Keratinocyte (primary cell): ENCODE results near the gene CYP26C1. TPM values are rescaled to one million over a fixed set of nuclear protein-coding genes. Genes with fewer than 3 reads are reported as not detected.

Experiments used
- DNase-seq: peaks from one replicate; pipeline ENCODE4 v3.0.0-alpha.2; 2011; ENCODE audit warnings: low read depth, missing footprints, low spot score
- FAIRE-seq: peaks from 2 replicates; lab custom pipeline; 2011; peaks lifted over from hg19 to GRCh38; lab: Jason Lieb, UNC
- H2AFZ ChIP-seq: 2 replicates; pipeline ENCODE4 v1.6.0; 2012; ENCODE audit warnings: low read length, control low read depth, inconsistent platforms; ENCODE audit not compliant: control insufficient read depth
- H3K27ac ChIP-seq: 2 replicates; pipeline ENCODE4 v1.5.1; 2011; ENCODE audit warnings: low read length; ENCODE audit not compliant: control insufficient read depth, insufficient read depth
- H3K27me3 ChIP-seq: 3 replicates; pipeline ENCODE4 v1.6.0; 2011; ENCODE audit warnings: low read length; ENCODE audit not compliant: control insufficient read depth, insufficient read depth; ENCODE audit errors: extremely low read depth
- H3K36me3 ChIP-seq, 2 experiments: 2 replicates in 1 of 2; 3 replicates in 1 of 2; pipeline ENCODE4 v1.5.1; 2011; ENCODE audit warnings: low read length in 2 of 2, mild to moderate bottlenecking in 1 of 2; ENCODE audit not compliant: control insufficient read depth in 2 of 2, insufficient read depth in 2 of 2; ENCODE audit errors: extremely low read depth in 1 of 2
- H3K4me1 ChIP-seq: 3 replicates; pipeline ENCODE4 v1.5.1; 2011; ENCODE audit warnings: low read length; ENCODE audit not compliant: control insufficient read depth, insufficient read depth; ENCODE audit errors: extremely low read depth
- H3K4me2 ChIP-seq: 3 replicates; pipeline ENCODE4 v1.6.0; 2011; ENCODE audit warnings: low read depth, low read length; ENCODE audit not compliant: control insufficient read depth, insufficient read depth; ENCODE audit errors: extremely low read depth
- H3K4me3 ChIP-seq, 3 experiments: fragments of 200-600 bp in 1 of 3; sonication (generic) in 1 of 3; 2 replicates in 2 of 3; 3 replicates in 1 of 3; pipeline ENCODE4 v1.5.1; 2011 to 2016; ENCODE audit warnings: low read length in 3 of 3, mild to moderate bottlenecking in 3 of 3, control low read depth in 2 of 3, inconsistent platforms in 1 of 3, low read depth in 1 of 3, mixed read lengths in 1 of 3, mixed run types in 1 of 3, moderate library complexity in 1 of 3; ENCODE audit not compliant: control insufficient read depth in 2 of 3, insufficient read depth in 2 of 3; ENCODE audit errors: extremely low read depth in 1 of 3
- H3K79me2 ChIP-seq: 2 replicates; pipeline ENCODE4 v1.6.0; 2012; ENCODE audit warnings: low read length; ENCODE audit not compliant: control insufficient read depth, insufficient read depth
- H3K9ac ChIP-seq: 3 replicates; pipeline ENCODE4 v1.6.0; 2011; ENCODE audit warnings: low read length; ENCODE audit not compliant: control insufficient read depth, insufficient read depth; ENCODE audit errors: extremely low read depth
- H3K9me1 ChIP-seq: 3 replicates; pipeline ENCODE4 v1.6.0; 2011; ENCODE audit warnings: low read length; ENCODE audit not compliant: control insufficient read depth, insufficient read depth; ENCODE audit errors: extremely low read depth
- H3K9me3 ChIP-seq: 2 replicates; pipeline ENCODE4 v1.5.1; 2012; ENCODE audit warnings: low read depth, low read length; ENCODE audit not compliant: control insufficient read depth
- H4K20me1 ChIP-seq: 3 replicates; pipeline ENCODE4 v1.6.0; 2011; ENCODE audit warnings: low read length; ENCODE audit not compliant: control insufficient read depth, insufficient read depth; ENCODE audit errors: extremely low read depth
- EZH2 ChIP-seq: IDR thresholded peaks from one replicate; pipeline ENCODE4 v1.6.1; 2012; ENCODE audit warnings: inconsistent platforms, mild to moderate bottlenecking, low read length, moderate library complexity
- dilution Hi-C: fragments of 300-500 bp; cut with MboI; formaldehyde crosslinking; loops from one replicate; pipeline ENCODE4 v1.7.0; 2020; ENCODE audit warnings: low sequenced_read_pairs; ENCODE audit not compliant: extremely low pct_ligation_motif_present
- polyA plus RNA-seq, 5 experiments: library from polyadenylated mRNA; depleted of rRNA in 3 of 5; stranded (reverse) in 3 of 5; stranded (forward) in 1 of 5; unstranded in 1 of 5; fragments of >200 nt; gene quantifications; 1 replicate in 1 of 5; 2 replicates in 3 of 5; 3 replicates in 1 of 5; pipeline versions ENCODE4 v1.2.1 to v1.2.3, GENCODE V29; 2011 to 2012; ENCODE audit warnings: missing spikeins in 2 of 5, low read depth in 1 of 5, low replicate concordance in 1 of 5
- TF ChIP-seq, protein P1 (sequence below), 3 experiments: IDR thresholded peaks in 1 of 3; conservative IDR thresholded peaks in 1 of 3; optimal IDR thresholded peaks in 1 of 3; 2 replicates in 2 of 3; 3 replicates in 1 of 3; pipeline versions ENCODE3 to v1.5.1; 2011; ENCODE audit warnings: low read length in 3 of 3, mild to moderate bottlenecking in 3 of 3, moderate library complexity in 2 of 3, control low read depth in 1 of 3, inconsistent platforms in 1 of 3; ENCODE audit not compliant: insufficient read depth in 2 of 3; ENCODE audit errors: extremely low read depth in 1 of 3

The CYP26C1 gene
- polyA plus RNA-seq, 1 donor (not counting 4 experiments of a cell fraction or from before 2014, with no cell fraction given), result not detected

DNA sequence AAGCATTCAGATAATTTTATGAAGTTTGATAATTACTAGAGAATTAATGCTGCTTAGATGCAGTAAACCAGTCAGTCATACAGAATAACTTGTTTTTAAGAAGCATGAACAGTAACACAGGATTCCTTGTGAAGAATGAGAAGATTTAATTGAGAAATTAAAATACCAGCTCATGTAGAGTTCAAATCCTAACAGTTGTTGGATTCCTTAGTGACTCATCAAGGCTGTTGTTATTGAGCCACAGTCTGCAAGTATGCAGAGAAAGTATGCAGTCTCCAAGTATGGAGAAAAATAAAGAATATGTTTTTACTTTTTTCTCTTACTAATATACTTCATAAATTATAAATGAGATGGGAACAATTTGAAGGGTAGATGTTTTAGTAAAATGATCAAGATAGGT is 30.2 kb upstream of the CYP26C1 start:
- dilution Hi-C loops, result no loop called here
- Histone ChIP-seq H3K27ac (no peak overlapping the region), H3K9ac (no peak overlapping the region)

DNA sequence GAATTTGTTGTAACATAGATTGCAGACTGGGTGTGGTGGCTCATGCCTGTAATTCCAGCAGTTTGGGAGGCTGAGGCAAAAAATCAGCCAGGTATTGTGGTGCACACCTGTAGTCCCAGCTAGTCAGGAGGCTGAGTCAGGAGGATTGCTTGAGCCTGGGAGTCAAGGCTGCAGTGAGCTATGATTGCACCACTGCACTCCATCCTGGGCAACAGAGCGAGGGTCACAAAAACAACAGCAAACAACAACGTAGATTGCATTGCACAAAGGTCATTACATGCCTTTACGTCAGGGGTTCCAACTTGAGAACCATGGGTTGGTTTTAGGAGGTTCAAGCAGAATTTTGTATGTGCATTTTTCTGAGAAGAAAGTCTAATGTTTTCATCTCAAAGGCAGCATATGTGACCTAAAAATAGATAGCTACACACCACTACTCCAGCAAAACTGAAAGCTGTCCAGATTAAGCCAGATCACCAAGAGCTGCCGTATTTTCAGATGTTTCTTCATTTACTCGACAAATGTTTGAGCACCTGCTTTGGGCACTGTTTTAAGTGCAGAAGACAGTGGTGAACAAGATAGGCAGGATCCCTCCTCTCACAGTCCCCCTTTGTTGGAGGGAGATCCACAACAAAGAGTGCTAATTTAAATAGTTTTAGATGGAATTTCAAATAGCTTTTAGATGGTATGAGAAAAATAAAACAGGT is 28.3 kb upstream of the CYP26C1 start:
- no peak for FAIRE-seq

More for the DNA sequence above, 30.2 kb upstream of the CYP26C1 start:
- H3K36me3 ChIP-seq, result no peaks in the 10 kb centered on the region
- no peaks in the 10 kb centered on the region for H4K20me1 ChIP-seq
- H3K27me3 ChIP-seq, result no peaks in the 10 kb centered on the region
- no peak overlapping the region for H3K4me3 ChIP-seq
- H3K4me1 ChIP-seq, result peaks cover 11% of the 10 kb centered on the region
- TF ChIP-seq, protein P1, sequence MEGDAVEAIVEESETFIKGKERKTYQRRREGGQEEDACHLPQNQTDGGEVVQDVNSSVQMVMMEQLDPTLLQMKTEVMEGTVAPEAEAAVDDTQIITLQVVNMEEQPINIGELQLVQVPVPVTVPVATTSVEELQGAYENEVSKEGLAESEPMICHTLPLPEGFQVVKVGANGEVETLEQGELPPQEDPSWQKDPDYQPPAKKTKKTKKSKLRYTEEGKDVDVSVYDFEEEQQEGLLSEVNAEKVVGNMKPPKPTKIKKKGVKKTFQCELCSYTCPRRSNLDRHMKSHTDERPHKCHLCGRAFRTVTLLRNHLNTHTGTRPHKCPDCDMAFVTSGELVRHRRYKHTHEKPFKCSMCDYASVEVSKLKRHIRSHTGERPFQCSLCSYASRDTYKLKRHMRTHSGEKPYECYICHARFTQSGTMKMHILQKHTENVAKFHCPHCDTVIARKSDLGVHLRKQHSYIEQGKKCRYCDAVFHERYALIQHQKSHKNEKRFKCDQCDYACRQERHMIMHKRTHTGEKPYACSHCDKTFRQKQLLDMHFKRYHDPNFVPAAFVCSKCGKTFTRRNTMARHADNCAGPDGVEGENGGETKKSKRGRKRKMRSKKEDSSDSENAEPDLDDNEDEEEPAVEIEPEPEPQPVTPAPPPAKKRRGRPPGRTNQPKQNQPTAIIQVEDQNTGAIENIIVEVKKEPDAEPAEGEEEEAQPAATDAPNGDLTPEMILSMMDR (optimal IDR thresholded peaks at IDR 0.05 in 1 of 3, IDR thresholded peaks at IDR 0.05 in 1 of 3, conservative IDR thresholded peaks at IDR 0.05 in 1 of 3; ENCODE audit: extremely low read depth in 1 of 3, insufficient read depth in 2 of 3, low read length in 3 of 3), result no peak
- TF ChIP-seq EZH2, result no peak
- H3K4me2 ChIP-seq, result no peak overlapping the region
- no peak overlapping the region for H2AFZ ChIP-seq
- H3K9me3 ChIP-seq, result no peaks in the 10 kb centered on the region
- no peaks in the 10 kb centered on the region for H3K79me2 ChIP-seq
- FAIRE-seq (no peak), DNase-seq (no peak)
- H3K9me1 ChIP-seq, result no peaks in the 10 kb centered on the region

More for the DNA sequence above, 28.3 kb upstream of the CYP26C1 start:
- dilution Hi-C loops, result no loop called here
- Histone ChIP-seq H3K4me1 (peaks cover 11% of the 10 kb centered on the region), H2AFZ (no peak overlapping the region), H3K9me1 (no peaks in the 10 kb centered on the region), H3K4me2 (no peak overlapping the region), H3K79me2 (no peaks in the 10 kb centered on the region), H3K27ac (no peak overlapping the region), H3K9me3 (no peaks in the 10 kb centered on the region), H3K4me3 (no peak overlapping the region), H3K9ac (no peak overlapping the region), H3K36me3 (no peaks in the 10 kb centered on the region), H4K20me1 (no peaks in the 10 kb centered on the region), H3K27me3 (no peaks in the 10 kb centered on the region)
- TF ChIP-seq EZH2, result no peak
- TF ChIP-seq, protein P1 (optimal IDR thresholded peaks at IDR 0.05 in 1 of 3, IDR thresholded peaks at IDR 0.05 in 1 of 3, conservative IDR thresholded peaks at IDR 0.05 in 1 of 3; ENCODE audit: extremely low read depth in 1 of 3, insufficient read depth in 2 of 3, low read length in 3 of 3), result no peak
- no peak for DNase-seq
